Activated CD4-positive, alpha-beta T cell treated with anti-CD3 and anti-CD28 coated beads, Interleukin-2, amount 50 U/mL, for 4 hours (primary cell): ENCODE results near the gene BCL6B.

Experiments
- DNase-seq, 2 experiments: peaks; one replicate each; pipeline ENCODE4 v3.0.0-alpha.2; 2020

Gene BCL6B

GRCh38 chr17:7010523-7010922 lies 12.3 kb upstream of the BCL6B start:
- DNase-seq: no peak

- DNase-seq: no peak
Observed at GRCh38 chr17:7011415-7011814, 11.4 kb upstream of the BCL6B start.

GRCh38 chr17:7011942-7012254 lies 11.0 kb upstream of the BCL6B start:
- no peak for DNase-seq

- DNase-seq: peak; percentile 96 to 97
Observed at GRCh38 chr17:7014261-7014994, 8.4 kb upstream of the BCL6B start.

GRCh38 chr17:7014995-7015958 lies 7.6 kb upstream of the BCL6B start:
- DNase-seq: peak; percentile 68 to 71

GRCh38 chr17:7016418-7016817 lies 6.4 kb upstream of the BCL6B start:
- no peak for DNase-seq

GRCh38 chr17:7016886-7017826 lies 5.7 kb upstream of the BCL6B start:
- no peak for DNase-seq

GRCh38 chr17:7017827-7018200 lies 5.0 kb upstream of the BCL6B start:
- no peak for DNase-seq

GRCh38 chr17:7018331-7018964 lies 4.4 kb upstream of the BCL6B start:
- no peak for DNase-seq

GRCh38 chr17:7019367-7019766 lies 3.5 kb upstream of the BCL6B start:
- DNase-seq: no peak

GRCh38 chr17:7019839-7020519 lies 2.9 kb upstream of the BCL6B start:
- no peak for DNase-seq

GRCh38 chr17:7020894-7021664 lies 1.8 kb upstream of the BCL6B start:
- no peak for DNase-seq

GRCh38 chr17:7021993-7022778 lies 664 bp upstream of the BCL6B start:
- peak; percentile 68 to 69 for DNase-seq

GRCh38 chr17:7023576-7024401 lies 939 bp downstream of the BCL6B start:
- peak; percentile 92 to 95 for DNase-seq

GRCh38 chr17:7024402-7024785 lies 1.5 kb downstream of the BCL6B start:
- DNase-seq: no peak

GRCh38 chr17:7025245-7025644 lies 2.4 kb downstream of the BCL6B start:
- no peak for DNase-seq

GRCh38 chr17:7026471-7027115 lies 3.7 kb downstream of the BCL6B start:
- DNase-seq: no peak

- DNase-seq: no peak
Observed at GRCh38 chr17:7027335-7027734, 4.5 kb downstream of the BCL6B start.

- no peak for DNase-seq
Observed at GRCh38 chr17:7029096-7029495, 6.2 kb downstream of the BCL6B start.
